22Rv1 (cell line): Measurements from ENCODE around the gene PFN2.

Experiments
- ZFX ChIP-seq: fragments of 450-650 bp; IDR thresholded peaks from 2 replicates; pipeline ENCODE4 v1.6.1; 2017; ENCODE audit warnings: antibody characterized with exemption, borderline replicate concordance
- TF ChIP-seq, protein P1 (sequence below): fragments of 450-650 bp; IDR thresholded peaks from 2 replicates; pipeline ENCODE4 v1.5.1; 2017; ENCODE audit warnings: mild to moderate bottlenecking

DNA sequence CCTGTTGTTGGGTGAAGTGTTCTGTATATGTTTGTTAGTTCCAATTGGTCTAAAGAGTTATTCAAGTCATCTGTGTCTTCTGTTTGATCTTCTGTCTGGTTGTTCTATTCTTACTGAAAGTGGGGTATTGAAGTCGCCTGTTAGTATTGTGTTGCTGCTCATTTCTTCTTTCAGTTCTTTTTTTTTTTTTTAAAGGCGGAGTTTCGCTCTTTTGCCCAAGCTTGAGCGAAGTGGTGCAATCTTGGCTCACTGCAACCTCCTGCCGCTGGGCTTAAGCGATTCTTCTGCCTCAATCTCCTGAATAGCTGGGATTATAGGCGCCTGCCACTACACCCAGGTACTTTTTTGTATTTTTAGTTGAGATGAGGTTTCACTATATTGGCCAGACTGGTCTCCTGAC is 23.5 kb downstream of the PFN2 start:
- TF ChIP-seq, protein P1, sequence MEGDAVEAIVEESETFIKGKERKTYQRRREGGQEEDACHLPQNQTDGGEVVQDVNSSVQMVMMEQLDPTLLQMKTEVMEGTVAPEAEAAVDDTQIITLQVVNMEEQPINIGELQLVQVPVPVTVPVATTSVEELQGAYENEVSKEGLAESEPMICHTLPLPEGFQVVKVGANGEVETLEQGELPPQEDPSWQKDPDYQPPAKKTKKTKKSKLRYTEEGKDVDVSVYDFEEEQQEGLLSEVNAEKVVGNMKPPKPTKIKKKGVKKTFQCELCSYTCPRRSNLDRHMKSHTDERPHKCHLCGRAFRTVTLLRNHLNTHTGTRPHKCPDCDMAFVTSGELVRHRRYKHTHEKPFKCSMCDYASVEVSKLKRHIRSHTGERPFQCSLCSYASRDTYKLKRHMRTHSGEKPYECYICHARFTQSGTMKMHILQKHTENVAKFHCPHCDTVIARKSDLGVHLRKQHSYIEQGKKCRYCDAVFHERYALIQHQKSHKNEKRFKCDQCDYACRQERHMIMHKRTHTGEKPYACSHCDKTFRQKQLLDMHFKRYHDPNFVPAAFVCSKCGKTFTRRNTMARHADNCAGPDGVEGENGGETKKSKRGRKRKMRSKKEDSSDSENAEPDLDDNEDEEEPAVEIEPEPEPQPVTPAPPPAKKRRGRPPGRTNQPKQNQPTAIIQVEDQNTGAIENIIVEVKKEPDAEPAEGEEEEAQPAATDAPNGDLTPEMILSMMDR: no peak
- no peak for TF ChIP-seq ZFX
